Right atrium auricular region (tissue), 2 donors: ENCODE results near the gene ARL14EP. TPM values are rescaled to one million over a fixed set of nuclear protein-coding genes. Genes with fewer than 3 reads are reported as not detected.

Experiments
- DNase-seq: peaks from one replicate; pipeline ENCODE4 v3.0.0-alpha.2; 2019; ENCODE audit warnings: low spot score
- H3K27ac ChIP-seq, 2 donors: fragments of 200-600 bp; sonication (generic); 1 replicate in 1 of 2; 2 replicates in 1 of 2; pipeline ENCODE4 v1.5.1; 2016 to 2019
- H3K27me3 ChIP-seq, 2 donors: fragments of 200-600 bp; sonication (generic); one replicate each; pipeline versions ENCODE4 v1.5.1 to v1.6.0; 2017 to 2019
- H3K36me3 ChIP-seq: fragments of 200-600 bp; sonication (generic); one replicate; pipeline ENCODE4 v1.5.1; 2016
- H3K4me1 ChIP-seq, 2 donors: fragments of 200-600 bp; sonication (generic); one replicate each; pipeline versions ENCODE4 v1.5.1 to v1.6.0; 2017 to 2019
- H3K4me3 ChIP-seq, 2 donors: fragments of 200-600 bp; sonication (generic); 1 replicate in 1 of 2; 2 replicates in 1 of 2; pipeline ENCODE4 v1.5.1; 2017 to 2019; ENCODE audit warnings: mild to moderate bottlenecking in 1 of 2, moderate library complexity in 1 of 2
- H3K9me3 ChIP-seq, 2 donors: fragments of 200-600 bp; sonication (generic); one replicate each; pipeline ENCODE4 v1.5.1; 2019
- CTCF ChIP-seq, 2 donors: fragments of 200-600 bp; sonication (generic); IDR thresholded peaks; one replicate each; pipeline ENCODE4 v1.5.1; 2019; ENCODE audit warnings: antibody characterized with exemption in 2 of 2
- total RNA-seq, 2 donors: library from RNA; depleted of rRNA; stranded (reverse); fragments of >200 nt; gene quantifications; one replicate each; pipeline ENCODE4 v1.1.0, GENCODE V29; 2016

The ARL14EP gene
- total RNA-seq, 2 donors from 2014 or later, result 20.6 to 29.3 TPM

- no peak for TF ChIP-seq CTCF (IDR thresholded peaks at IDR 0.05)
These were observed 6.7 kb upstream of the ARL14EP start for GRCh38 chr11:30316237-30316636.

GRCh38 chr11:30317030-30317429 lies 5.9 kb upstream of the ARL14EP start:
- H3K36me3 ChIP-seq, result no peaks in the 10 kb centered on the region
- H3K4me1 ChIP-seq, result no peaks in the 10 kb centered on the region
- no peak overlapping the region for H3K4me3 ChIP-seq
- no peak overlapping the region for H3K27ac ChIP-seq
- TF ChIP-seq CTCF (IDR thresholded peaks at IDR 0.05), result no peak
- DNase-seq, result no peak
- H3K27me3 ChIP-seq, result no peaks in the 10 kb centered on the region
- H3K9me3 ChIP-seq, result no peaks in the 10 kb centered on the region

More at GRCh38 chr11:30316237-30316636, 6.7 kb upstream of the ARL14EP start:
- Histone ChIP-seq H3K9me3 (peaks cover 0 to 4% of the 10 kb centered on the region in 2 donors), H3K27me3 (no peaks in the 10 kb centered on the region), H3K27ac (no peak overlapping the region), H3K4me3 (no peak overlapping the region), H3K36me3 (no peaks in the 10 kb centered on the region), H3K4me1 (no peaks in the 10 kb centered on the region)
- DNase-seq, result no peak

GRCh38 chr11:30321321-30321720 lies 1.6 kb upstream of the ARL14EP start:
- no peak for DNase-seq
- Histone ChIP-seq H3K4me1 (peaks cover 0 to 31% of the 10 kb centered on the region in 2 donors), H3K4me3 (no peak overlapping the region), H3K36me3 (no peaks in the 10 kb centered on the region), H3K9me3 (no peaks in the 10 kb centered on the region), H3K27me3 (no peaks in the 10 kb centered on the region), H3K27ac (no peak overlapping the region)
- no peak for TF ChIP-seq CTCF (IDR thresholded peaks at IDR 0.05)

GRCh38 chr11:30322191-30322590 lies 713 bp upstream of the ARL14EP start:
- DNase-seq, result no peak
- no peaks in the 10 kb centered on the region for H3K9me3 ChIP-seq
- peaks cover 0 to 39% of the 10 kb centered on the region in 2 donors for H3K4me1 ChIP-seq
- no peak for TF ChIP-seq CTCF (IDR thresholded peaks at IDR 0.05)
- no peak overlapping the region for H3K27ac ChIP-seq
- no peaks in the 10 kb centered on the region for H3K27me3 ChIP-seq
- H3K36me3 ChIP-seq, result no peaks in the 10 kb centered on the region
- peak overlapping the region; percentile 67 to 75 for H3K4me3 ChIP-seq

- Histone ChIP-seq H3K9me3 (no peaks in the 10 kb centered on the region), H3K4me3 (no peak overlapping the region), H3K36me3 (peaks cover 3% of the 10 kb centered on the region), H3K27me3 (no peaks in the 10 kb centered on the region), H3K4me1 (peaks cover 0 to 53% of the 10 kb centered on the region in 2 donors), H3K27ac (peak overlapping the region in 1 of 2 donors; percentile 17)
- DNase-seq, result no peak
- no peak for TF ChIP-seq CTCF (IDR thresholded peaks at IDR 0.05)
These were observed 3.3 kb downstream of the ARL14EP start for GRCh38 chr11:30326114-30326778.

- H3K27ac ChIP-seq, result peak overlapping the region in 1 of 2 donors; percentile 17
These were observed 4.0 kb downstream of the ARL14EP start for GRCh38 chr11:30326906-30327305.

More at GRCh38 chr11:30326906-30327305, 4.0 kb downstream of the ARL14EP start:
- Histone ChIP-seq H3K4me1 (peaks cover 0 to 53% of the 10 kb centered on the region in 2 donors), H3K4me3 (no peak overlapping the region), H3K36me3 (peaks cover 10% of the 10 kb centered on the region), H3K9me3 (no peaks in the 10 kb centered on the region), H3K27me3 (no peaks in the 10 kb centered on the region)
- no peak for TF ChIP-seq CTCF (IDR thresholded peaks at IDR 0.05)
- no peak for DNase-seq
